ENCODE results near the gene CRELD1. TPM values are rescaled to one million over a fixed set of nuclear protein-coding genes. Genes with fewer than 3 reads are reported as not detected.
"Not testable (repeated sequence)": the region's sequence is repeated elsewhere in the genome, so short reads cannot be mapped to it uniquely, and the experiment has no call there.

CRELD1 gene
- total RNA-seq, 1 experiment from 2014 or later = 8.3 TPM

DNA sequence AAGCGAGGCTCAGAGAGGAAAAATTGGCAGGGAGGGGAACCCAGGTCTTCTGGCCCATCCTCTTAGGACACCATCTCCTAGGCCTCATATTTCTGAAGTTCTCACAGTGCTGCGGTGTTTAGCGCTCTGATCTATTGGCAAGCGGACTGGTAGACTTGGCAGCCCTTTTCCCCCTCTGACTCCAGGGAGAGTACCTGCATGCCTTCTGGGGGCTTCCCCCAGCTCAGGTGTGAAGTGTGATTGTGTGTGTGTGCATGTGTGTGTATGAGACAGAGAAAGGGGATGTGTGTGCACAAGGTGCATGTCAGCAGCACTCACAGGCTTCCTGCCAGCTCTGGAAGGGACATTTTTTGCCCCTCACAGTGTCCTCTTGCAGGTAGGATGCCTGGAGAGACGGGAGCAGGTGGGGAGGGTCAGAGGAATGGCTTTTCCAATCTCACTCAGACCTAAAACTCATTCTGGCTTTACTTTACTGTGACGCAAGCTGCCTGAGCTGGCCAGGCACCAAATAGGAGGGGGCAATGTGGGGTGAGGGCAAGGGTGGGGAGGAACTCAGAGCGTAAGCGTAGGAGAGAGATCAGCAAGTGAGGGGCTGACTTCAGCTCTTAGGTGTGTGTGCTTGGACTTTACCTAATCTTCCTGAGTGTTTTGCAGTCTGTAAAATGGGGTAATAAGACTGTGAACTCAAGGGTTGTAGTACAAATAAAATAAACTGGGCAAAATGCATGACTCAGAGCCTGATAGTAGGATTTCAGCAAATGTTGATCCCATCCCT is 35.0 kb upstream of the CRELD1 start:
- DNase-seq = no peak

GRCh38 chr3:9899289-9899791 is 34.3 kb upstream of the CRELD1 start:
- Histone ChIP-seq H3K27me3 (0 out of 2 replicates have a peak, but pooled peaks cover 7% of the 10 kb centered on the region), H3K4me3 (no peak overlapping the region), H3K27ac (no peak overlapping the region), H3K4me1 (peaks cover 6% of the 10 kb centered on the region; the same call in 1 of the 2 replicates), H3K9me3 (replicated peaks) (no peaks in the 10 kb centered on the region), H3K36me3 (no peaks in the 10 kb centered on the region)
- no peak for DNase-seq

More for the DNA sequence above, 35.0 kb upstream of the CRELD1 start:
- no peak overlapping the region for H3K4me3 ChIP-seq
- no peak overlapping the region for H3K27ac ChIP-seq
- no peaks in the 10 kb centered on the region for H3K36me3 ChIP-seq
- H3K27me3 ChIP-seq = 0 out of 2 replicates have a peak, but pooled peaks cover 3% of the 10 kb centered on the region
- H3K9me3 ChIP-seq (replicated peaks) = no peaks in the 10 kb centered on the region
- H3K4me1 ChIP-seq = peaks cover 6% of the 10 kb centered on the region; the same call in 1 of the 2 replicates

GRCh38 chr3:9900965-9901415 is 32.6 kb upstream of the CRELD1 start:
- H3K27me3 ChIP-seq; H3K4me3 ChIP-seq; DNase-seq; H3K4me1 ChIP-seq; H3K27ac ChIP-seq; H3K9me3 ChIP-seq (replicated peaks); H3K36me3 ChIP-seq: not testable (repeated sequence)

- Histone ChIP-seq H3K4me1 (peaks cover 6% of the 10 kb centered on the region; the same call in 1 of the 2 replicates), H3K36me3 (no peaks in the 10 kb centered on the region), H3K27me3 (0 out of 2 replicates have a peak, but pooled peaks cover 7% of the 10 kb centered on the region), H3K27ac (no peak overlapping the region), H3K4me3 (no peak overlapping the region), H3K9me3 (replicated peaks) (no peaks in the 10 kb centered on the region)
- DNase-seq = no peak
Measured at GRCh38 chr3:9901967-9902366, 31.7 kb upstream of the CRELD1 start.

DNA sequence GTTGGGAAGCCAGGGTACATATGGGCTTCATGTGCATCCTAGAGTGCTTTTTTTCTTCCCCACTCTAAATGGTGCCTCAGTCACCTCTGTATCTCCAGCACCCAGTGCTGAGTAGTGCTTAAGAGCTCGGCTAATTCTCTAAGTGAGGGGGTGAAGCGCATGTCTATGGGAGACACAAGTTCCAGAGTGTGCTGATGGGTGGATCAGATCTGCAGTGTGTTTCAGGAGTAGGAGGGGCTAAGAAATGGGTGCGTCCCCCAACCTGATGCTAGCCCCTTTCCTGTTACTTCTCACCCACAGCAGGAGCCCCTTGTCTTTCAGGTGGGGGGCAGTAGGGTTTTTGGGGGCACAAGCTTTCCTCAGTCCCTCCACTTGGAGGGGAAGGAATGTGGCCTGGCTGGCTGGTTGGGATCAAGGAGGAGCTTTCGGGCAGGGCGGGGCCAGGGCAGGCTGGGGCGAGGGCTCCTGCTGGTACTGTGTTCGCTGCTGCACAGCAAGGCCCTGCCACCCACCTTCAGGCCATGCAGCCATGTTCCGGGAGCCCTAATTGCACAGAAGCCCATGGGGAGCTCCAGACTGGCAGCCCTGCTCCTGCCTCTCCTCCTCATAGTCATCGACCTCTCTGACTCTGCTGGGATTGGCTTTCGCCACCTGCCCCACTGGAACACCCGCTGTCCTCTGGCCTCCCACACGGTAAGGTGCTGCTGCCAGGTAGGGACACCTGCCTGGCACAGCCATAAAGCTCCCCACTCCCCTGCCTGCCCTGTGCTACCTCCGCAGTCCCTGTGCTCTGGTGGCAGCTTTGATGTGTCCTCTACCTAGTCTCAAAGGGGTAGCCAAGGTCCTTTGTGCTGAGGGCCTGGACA is 31.0 kb upstream of the CRELD1 start, which contains the start of gene IL17RE:
Gene IL17RE, plus strand, starts transcription at position 477 of the 866 bp plus-strand sequence. Its CDS starts 85 bp downstream, at position 562.
- H3K4me3 ChIP-seq = no peak within 1 kb of the TSS

GRCh38 chr3:9903238-9903624 is 30.4 kb upstream of the CRELD1 start:
- no peak for DNase-seq
- Histone ChIP-seq H3K9me3 (replicated peaks) (no peaks in the 10 kb centered on the region), H3K4me3 (no peak overlapping the region), H3K27me3 (0 out of 2 replicates have a peak, but pooled peaks cover 7% of the 10 kb centered on the region), H3K36me3 (no peaks in the 10 kb centered on the region), H3K4me1 (peaks cover 6% of the 10 kb centered on the region; the same call in 1 of the 2 replicates), H3K27ac (no peak overlapping the region)

More for the DNA sequence above, 31.0 kb upstream of the CRELD1 start, which contains the start of gene IL17RE:
- Histone ChIP-seq H3K36me3 (no peaks in the 10 kb centered on the region), H3K9me3 (replicated peaks) (no peaks in the 10 kb centered on the region), H3K27me3 (0 out of 2 replicates have a peak, but pooled peaks cover 7% of the 10 kb centered on the region), H3K4me1 (peaks cover 6% of the 10 kb centered on the region; the same call in 1 of the 2 replicates), H3K27ac (no peak within 1 kb of the TSS)
- no peak for DNase-seq

DNA sequence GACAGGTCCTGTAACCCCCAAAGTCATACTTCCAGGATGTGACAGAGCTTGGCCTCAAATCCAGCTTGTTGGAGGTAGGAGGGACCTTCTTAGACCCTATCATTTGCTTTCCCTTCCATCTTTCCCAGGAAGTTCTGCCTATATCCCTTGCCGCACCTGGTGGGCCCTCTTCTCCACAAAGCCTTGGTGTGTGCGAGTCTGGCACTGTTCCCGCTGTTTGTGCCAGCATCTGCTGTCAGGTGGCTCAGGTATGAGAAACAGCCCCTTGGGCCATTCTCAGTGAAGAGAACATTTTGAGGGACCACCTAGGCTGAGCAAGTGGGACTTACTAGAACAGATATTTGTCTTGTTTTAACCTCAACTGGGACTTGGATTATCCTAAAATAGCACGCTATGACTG is 29.7 kb upstream of the CRELD1 start:
- DNase-seq = no peak
- H3K27me3 ChIP-seq = 0 out of 2 replicates have a peak, but pooled peaks cover 7% of the 10 kb centered on the region
- no peaks in the 10 kb centered on the region for H3K9me3 ChIP-seq (replicated peaks)
- H3K4me3 ChIP-seq = no peak overlapping the region
- no peaks in the 10 kb centered on the region for H3K36me3 ChIP-seq
- H3K27ac ChIP-seq = no peak overlapping the region
- peaks cover 6% of the 10 kb centered on the region; the same call in 1 of the 2 replicates for H3K4me1 ChIP-seq

DNA sequence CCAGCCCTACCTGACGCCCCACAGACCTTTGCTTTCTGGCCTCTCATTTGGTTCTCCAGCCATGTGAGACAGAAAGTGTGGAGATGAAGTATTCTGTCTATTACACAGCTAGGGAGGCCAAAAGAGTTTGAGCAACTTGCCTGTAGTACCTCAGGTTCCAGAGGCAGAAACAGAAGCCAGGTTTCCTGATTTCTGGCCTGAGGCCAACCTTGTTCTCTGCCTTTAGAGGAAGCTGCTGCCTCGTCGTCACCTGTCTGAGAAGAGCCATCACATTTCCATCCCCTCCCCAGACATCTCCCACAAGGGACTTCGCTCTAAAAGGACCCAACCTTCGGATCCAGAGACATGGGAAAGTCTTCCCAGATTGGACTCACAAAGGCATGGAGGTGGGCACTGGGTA is 27.2 kb upstream of the CRELD1 start:
- H3K9me3 ChIP-seq (replicated peaks) = no peaks in the 10 kb centered on the region
- H3K4me1 ChIP-seq = peaks cover 6% of the 10 kb centered on the region; the same call in 1 of the 2 replicates
- H3K27me3 ChIP-seq = 0 out of 2 replicates have a peak, but pooled peaks cover 7% of the 10 kb centered on the region
- H3K36me3 ChIP-seq = no peaks in the 10 kb centered on the region
- DNase-seq = no peak
- no peak overlapping the region for H3K27ac ChIP-seq
- H3K4me3 ChIP-seq = no peak overlapping the region

GRCh38 chr3:9908286-9908685 is 25.3 kb upstream of the CRELD1 start:
- Histone ChIP-seq H3K27ac (no peak overlapping the region), H3K9me3 (replicated peaks) (no peaks in the 10 kb centered on the region), H3K4me3 (no peak overlapping the region), H3K27me3 (0 out of 2 replicates have a peak, but pooled peaks cover 7% of the 10 kb centered on the region), H3K36me3 (no peaks in the 10 kb centered on the region), H3K4me1 (no peaks in the 10 kb centered on the region)
- DNase-seq = no peak

- DNase-seq = no peak
- no peaks in the 10 kb centered on the region for H3K4me1 ChIP-seq
- no peaks in the 10 kb centered on the region for H3K36me3 ChIP-seq
- H3K4me3 ChIP-seq = no peak overlapping the region
- no peaks in the 10 kb centered on the region for H3K27me3 ChIP-seq
- no peak overlapping the region for H3K27ac ChIP-seq
- H3K9me3 ChIP-seq (replicated peaks) = no peaks in the 10 kb centered on the region
Measured at GRCh38 chr3:9909221-9910013, 24.2 kb upstream of the CRELD1 start.

DNA sequence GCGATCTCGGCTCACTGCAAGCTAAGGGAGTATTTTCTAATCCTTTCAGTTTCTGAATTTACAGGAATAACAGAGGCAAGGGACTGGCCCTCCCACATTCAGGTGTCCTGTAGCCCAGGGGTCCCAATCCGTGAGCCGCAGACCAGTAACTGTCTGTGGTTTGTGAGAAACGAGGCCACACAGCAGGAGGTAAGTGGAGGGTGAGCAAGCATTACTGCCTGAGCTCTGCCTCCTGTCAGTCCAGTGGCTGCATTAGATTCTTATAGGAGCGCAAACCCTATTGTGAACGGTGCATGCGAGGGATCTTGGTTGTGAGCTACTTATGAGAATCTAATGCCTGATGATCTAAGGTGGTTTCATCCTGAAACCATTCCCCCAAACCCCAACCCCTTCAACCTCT is 21.8 kb upstream of the CRELD1 start:
- no peak overlapping the region for H3K27ac ChIP-seq
- H3K9me3 ChIP-seq (replicated peaks) = no peaks in the 10 kb centered on the region
- no peaks in the 10 kb centered on the region for H3K36me3 ChIP-seq
- H3K4me3 ChIP-seq = no peak overlapping the region
- H3K27me3 ChIP-seq = no peaks in the 10 kb centered on the region
- no peak for DNase-seq
- H3K4me1 ChIP-seq = no peaks in the 10 kb centered on the region

DNA sequence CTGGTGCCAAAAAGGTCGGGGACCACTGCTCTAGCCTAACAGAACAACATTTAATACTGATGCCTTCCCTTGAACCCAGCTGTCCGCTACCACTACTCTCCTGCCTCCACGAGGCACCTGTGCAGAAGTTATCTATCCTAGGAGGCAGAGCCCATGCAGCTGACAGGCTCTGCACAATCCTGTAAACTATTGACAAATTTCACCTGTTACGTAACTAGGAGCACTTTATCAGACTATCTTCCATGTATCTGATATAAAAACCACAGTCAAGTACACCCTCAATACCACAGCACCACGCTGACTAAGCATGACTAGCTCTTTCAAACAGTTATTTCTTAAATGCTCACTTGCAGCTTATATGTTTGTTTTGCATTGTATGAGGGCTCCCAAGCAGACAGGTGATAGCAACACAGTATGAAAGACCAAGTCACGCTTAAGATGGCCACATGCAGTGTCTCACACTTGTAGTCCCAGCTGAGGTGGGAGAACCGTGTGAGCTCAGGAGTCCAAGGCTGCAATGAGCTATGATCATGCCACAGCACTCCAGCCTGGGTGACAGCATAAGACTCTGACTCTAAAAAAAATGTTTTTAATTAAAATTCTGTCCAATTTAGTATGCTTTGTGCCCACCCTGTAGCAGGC is 21.2 kb upstream of the CRELD1 start:
- no peaks in the 10 kb centered on the region for H3K27me3 ChIP-seq
- H3K27ac ChIP-seq = no peak overlapping the region
- no peak for DNase-seq
- no peaks in the 10 kb centered on the region for H3K4me1 ChIP-seq
- H3K9me3 ChIP-seq (replicated peaks) = no peaks in the 10 kb centered on the region
- no peaks in the 10 kb centered on the region for H3K36me3 ChIP-seq
- H3K4me3 ChIP-seq = no peak overlapping the region

GRCh38 chr3:9913601-9914000 is 20.0 kb upstream of the CRELD1 start:
- Histone ChIP-seq H3K9me3 (replicated peaks) (no peaks in the 10 kb centered on the region), H3K4me3 (no peak overlapping the region), H3K27ac (no peak overlapping the region), H3K27me3 (no peaks in the 10 kb centered on the region), H3K36me3 (no peaks in the 10 kb centered on the region), H3K4me1 (no peaks in the 10 kb centered on the region)
- DNase-seq = no peak
